Gastroesophageal sphincter (tissue), 3 donors: ENCODE data around the gene TRABD2B.

ENCODE experiments used
- EP300 ChIP-seq: sonication (generic); formaldehyde crosslinking; IDR thresholded peaks from one replicate; pipeline ENCODE4 v1.6.1; 2017; ENCODE audit warnings: antibody characterized with exemption, mild to moderate bottlenecking
- POLR2A ChIP-seq, 2 donors: fragments of 450-650 bp; IDR thresholded peaks; one replicate each; pipeline ENCODE4 v1.6.1; 2017; ENCODE audit warnings: antibody characterized with exemption in 2 of 2, mild to moderate bottlenecking in 2 of 2, moderate library complexity in 1 of 2
- POLR2AphosphoS5 ChIP-seq: sonication (generic); formaldehyde crosslinking; IDR thresholded peaks from one replicate; pipeline ENCODE4 v1.6.1; 2017; ENCODE audit warnings: antibody characterized with exemption
- TF ChIP-seq, protein P1 (sequence below), 4 experiments: fragments of 200-600 bp in 2 of 4; fragments of 450-650 bp in 2 of 4; sonication (generic) in 1 of 4; IDR thresholded peaks; one replicate each; pipeline ENCODE4 v1.5.1; 2017 to 2019; ENCODE audit warnings: antibody characterized with exemption in 4 of 4, mild to moderate bottlenecking in 2 of 4, moderate library complexity in 2 of 4

DNA sequence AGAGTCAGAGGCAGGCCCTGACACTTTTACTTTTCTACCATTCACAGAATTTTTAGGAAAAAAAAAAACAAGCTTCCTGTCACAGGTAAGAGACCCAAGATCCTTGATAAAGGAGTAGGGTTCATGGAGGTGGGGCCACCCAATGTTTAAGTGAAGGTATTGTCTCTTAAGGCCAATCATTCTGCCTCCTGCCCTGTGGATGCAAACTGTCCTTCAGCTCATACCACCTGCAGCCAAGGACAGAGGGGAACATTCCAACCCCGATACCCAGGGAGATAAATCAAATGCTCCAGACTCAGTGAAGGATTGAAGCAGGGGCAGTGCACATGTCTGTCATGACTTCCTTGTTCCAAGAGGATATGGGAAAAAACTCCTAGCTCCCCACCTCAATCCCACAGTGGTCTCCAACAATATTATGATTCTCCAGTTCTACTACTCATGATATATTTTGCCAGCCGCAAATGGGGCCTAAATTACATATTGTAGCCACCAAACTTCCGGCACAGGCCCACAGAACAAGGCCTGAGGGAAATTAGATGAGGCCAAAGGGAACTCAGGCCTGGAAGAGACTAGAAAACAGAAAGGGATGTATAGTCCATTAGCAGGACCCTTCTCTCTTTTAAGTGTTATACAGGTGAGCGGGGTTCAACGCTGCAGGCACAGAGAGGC, 59.5 kb downstream of the TRABD2B start:
- TF ChIP-seq, protein P1, sequence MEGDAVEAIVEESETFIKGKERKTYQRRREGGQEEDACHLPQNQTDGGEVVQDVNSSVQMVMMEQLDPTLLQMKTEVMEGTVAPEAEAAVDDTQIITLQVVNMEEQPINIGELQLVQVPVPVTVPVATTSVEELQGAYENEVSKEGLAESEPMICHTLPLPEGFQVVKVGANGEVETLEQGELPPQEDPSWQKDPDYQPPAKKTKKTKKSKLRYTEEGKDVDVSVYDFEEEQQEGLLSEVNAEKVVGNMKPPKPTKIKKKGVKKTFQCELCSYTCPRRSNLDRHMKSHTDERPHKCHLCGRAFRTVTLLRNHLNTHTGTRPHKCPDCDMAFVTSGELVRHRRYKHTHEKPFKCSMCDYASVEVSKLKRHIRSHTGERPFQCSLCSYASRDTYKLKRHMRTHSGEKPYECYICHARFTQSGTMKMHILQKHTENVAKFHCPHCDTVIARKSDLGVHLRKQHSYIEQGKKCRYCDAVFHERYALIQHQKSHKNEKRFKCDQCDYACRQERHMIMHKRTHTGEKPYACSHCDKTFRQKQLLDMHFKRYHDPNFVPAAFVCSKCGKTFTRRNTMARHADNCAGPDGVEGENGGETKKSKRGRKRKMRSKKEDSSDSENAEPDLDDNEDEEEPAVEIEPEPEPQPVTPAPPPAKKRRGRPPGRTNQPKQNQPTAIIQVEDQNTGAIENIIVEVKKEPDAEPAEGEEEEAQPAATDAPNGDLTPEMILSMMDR (IDR thresholded peaks at IDR 0.05) = no peak
- no peak for TF ChIP-seq EP300
- no peak for TF ChIP-seq POLR2AphosphoS5
- no peak for TF ChIP-seq POLR2A (IDR thresholded peaks at IDR 0.05)
